Cerebellar nuclear complex (tissue), 1 donor: ENCODE results near the gene ARAP1.

Experiments used
- DNase-seq, 2 experiments: peaks; one replicate each; lab custom pipeline; 2025; lab: John Stamatoyannopoulos, UW

ARAP1 gene

GRCh38 chr11:72742513-72743320, 9.5 kb downstream of the ARAP1 start:
- no peak for DNase-seq

GRCh38 chr11:72741849-72742512, 10.2 kb downstream of the ARAP1 start:
- DNase-seq, result no peak

GRCh38 chr11:72741429-72741833, 10.8 kb downstream of the ARAP1 start:
- DNase-seq, result no peak

- DNase-seq, result no peak
Observed at GRCh38 chr11:72740562-72741428, 11.4 kb downstream of the ARAP1 start.

GRCh38 chr11:72740060-72740424, 12.2 kb downstream of the ARAP1 start:
- no peak for DNase-seq

- DNase-seq, result no peak
Observed at GRCh38 chr11:72739240-72740059, 12.8 kb downstream of the ARAP1 start.

- DNase-seq, result no peak
Observed at GRCh38 chr11:72738199-72739141, 13.7 kb downstream of the ARAP1 start.

- DNase-seq, result no peak
Observed at GRCh38 chr11:72737336-72737735, 14.9 kb downstream of the ARAP1 start.

GRCh38 chr11:72736452-72737069, 15.6 kb downstream of the ARAP1 start:
- DNase-seq, result no peak

GRCh38 chr11:72735495-72736027, 16.6 kb downstream of the ARAP1 start:
- DNase-seq, result no peak

- no peak for DNase-seq
Observed at GRCh38 chr11:72732329-72732728, 19.9 kb downstream of the ARAP1 start.

- DNase-seq, result no peak
Observed at GRCh38 chr11:72730737-72731136, 21.5 kb downstream of the ARAP1 start.

GRCh38 chr11:72730243-72730642, 22.0 kb downstream of the ARAP1 start:
- DNase-seq, result no peak

GRCh38 chr11:72727521-72727920, 24.7 kb downstream of the ARAP1 start:
- no peak for DNase-seq

GRCh38 chr11:72726266-72727220, 25.7 kb downstream of the ARAP1 start:
- no peak for DNase-seq

GRCh38 chr11:72725724-72726028, 26.5 kb downstream of the ARAP1 start:
- no peak for DNase-seq

- DNase-seq, result peak; percentile 24 to 63
Observed at GRCh38 chr11:72724851-72725723, 27.1 kb downstream of the ARAP1 start.

GRCh38 chr11:72724021-72724551, 28.1 kb downstream of the ARAP1 start:
- no peak for DNase-seq
